Measurements from ENCODE around the gene CCDC92. TPM values are rescaled to one million over a fixed set of nuclear protein-coding genes. Genes with fewer than 3 reads are reported as not detected.

CCDC92 gene
- total and polyA plus RNA-seq, 10 of the 15 experiments (the other 5 are each of a cell fraction or from before 2014, with no cell fraction given), result 0.53 to 11.8 (median 4.2) TPM

DNA sequence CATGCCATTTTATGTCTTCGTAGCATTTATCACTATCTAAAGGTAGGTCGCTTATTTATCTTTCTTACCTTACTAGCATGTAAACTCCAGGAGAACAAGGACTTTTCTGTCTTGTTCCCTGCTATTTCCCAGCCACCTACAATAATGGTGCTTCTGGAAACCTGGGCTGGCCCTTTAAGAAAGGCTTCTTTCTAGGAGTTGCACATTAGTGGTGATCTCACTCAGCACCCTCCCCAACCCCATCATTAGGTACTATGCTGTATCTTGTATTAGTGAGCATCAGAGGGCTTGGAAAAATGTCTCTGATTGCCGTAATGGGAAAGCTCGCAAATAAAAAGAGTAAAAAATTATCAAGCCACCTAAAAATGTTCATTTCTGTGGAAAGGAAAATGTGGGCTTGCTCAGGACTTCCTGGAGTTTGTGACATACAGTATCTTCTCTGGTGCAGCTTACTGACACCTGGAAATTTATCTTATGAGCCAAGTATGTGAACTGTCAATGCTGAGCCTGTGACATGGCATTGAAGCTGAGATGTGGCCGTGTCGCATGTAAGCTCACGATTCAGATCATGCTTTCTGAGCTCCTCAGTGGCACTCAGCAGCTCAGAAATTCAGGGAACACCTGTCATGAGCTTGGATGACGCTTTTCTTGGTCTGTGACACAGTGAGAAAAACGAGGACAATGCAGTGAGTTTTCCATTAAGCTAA, 12.4 kb downstream of the CCDC92 start:
- Histone ChIP-seq H3K79me2 (ENCODE audit: control insufficient read depth, insufficient read depth, low read length) (no peaks in the 10 kb centered on the region), H3K4me2 (ENCODE audit: control insufficient read depth, insufficient read depth) (no peak overlapping the region), H2AFZ (ENCODE audit: control insufficient read depth, low read depth, low read length) (no peak overlapping the region), H4K20me1 (ENCODE audit: control insufficient read depth, insufficient read depth) (no peaks in the 10 kb centered on the region), H3K27me3 (replicated peaks in 1 of 2; ENCODE audit: control insufficient read depth in 2 of 2, insufficient read depth in 2 of 2, low read length in 1 of 2) (peaks cover 0 to 3% of the 10 kb centered on the region in 2 experiments; a peak in 2 of 4 replicates), H3K36me3 (ENCODE audit: control insufficient read depth in 2 of 2, insufficient read depth in 2 of 2, low read length in 1 of 2) (no peaks in the 10 kb centered on the region), H3K9me3 (replicated peaks; ENCODE audit: control insufficient read depth, insufficient read depth, low read length) (no peaks in the 10 kb centered on the region), H3K4me3 (no peak overlapping the region), H3K4me1 (ENCODE audit: control insufficient read depth, insufficient read depth, low read length) (no peaks in the 10 kb centered on the region), H3K9ac (ENCODE audit: control insufficient read depth, insufficient read depth, low read length) (no peak overlapping the region), H3K27ac (ENCODE audit: control insufficient read depth, insufficient read depth) (no peak overlapping the region)
- DNase-seq (ENCODE audit: low read depth, low spot score) (no peak), FAIRE-seq (no peak), ATAC-seq (no peak)
- ChIA-PET CTCF (interaction anchor here (2.4 kb wide), 1 partner anchor 55 kb away, joined by 6 read pairs; no protein-coding TSS in a partner anchor), RAD21 (ENCODE audit: unreplicated experiment) (no interaction called here), SMC1A (ENCODE audit: uncharacterized antibody, unreplicated experiment) (interaction anchor here (2.0 to 2.8 kb wide), 2 partner anchors 8 to 15 kb away, joined by 6 to 9 read pairs; no protein-coding TSS in a partner anchor), POLR2A (interaction anchor here (0.5 kb wide), 1 partner anchor 145 kb away, joined by 3 read pairs; no protein-coding TSS in a partner anchor)
- no TSS peak for BruUV-seq (replicated peaks)
- in situ Hi-C loops (cut with MboI) (no loop called here), intact Hi-C loops (cut with micrococcal nuclease; ENCODE audit: unreplicated experiment) (no loop called here)
- WGBS (ENCODE audit: insufficient coverage, insufficient replicate concordance, low lambda C conversion rate, missing lambda C conversion rate), result 74% methylated on average over 9 of the region's 9 CpGs
- TF ChIP-seq TBL1XR1 (IDR thresholded peaks at IDR 0.05; ENCODE audit: low read depth, low read length), result no peak
- no peak for TF ChIP-seq SUZ12 (IDR thresholded peaks at IDR 0.05; ENCODE audit: unreplicated experiment)
- no peak for TF ChIP-seq RB1 (IDR thresholded peaks at IDR 0.05; ENCODE audit: borderline replicate concordance)
- no peak for TF ChIP-seq NR2C1 (IDR thresholded peaks at IDR 0.05)
- TF ChIP-seq PAX8 (IDR thresholded peaks at IDR 0.05), result no peak
- no peak for TF ChIP-seq MTA3 (IDR thresholded peaks at IDR 0.05; ENCODE audit: borderline replicate concordance, low read length)
- no peak for TF ChIP-seq ZNF274 (IDR thresholded peaks at IDR 0.05; ENCODE audit: insufficient read depth, insufficient read length)
- TF ChIP-seq, protein P1, sequence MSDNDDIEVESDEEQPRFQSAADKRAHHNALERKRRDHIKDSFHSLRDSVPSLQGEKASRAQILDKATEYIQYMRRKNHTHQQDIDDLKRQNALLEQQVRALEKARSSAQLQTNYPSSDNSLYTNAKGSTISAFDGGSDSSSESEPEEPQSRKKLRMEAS (IDR thresholded peaks at IDR 0.05; ENCODE audit: low read depth, low read length), result no peak
- TF ChIP-seq, protein P2, sequence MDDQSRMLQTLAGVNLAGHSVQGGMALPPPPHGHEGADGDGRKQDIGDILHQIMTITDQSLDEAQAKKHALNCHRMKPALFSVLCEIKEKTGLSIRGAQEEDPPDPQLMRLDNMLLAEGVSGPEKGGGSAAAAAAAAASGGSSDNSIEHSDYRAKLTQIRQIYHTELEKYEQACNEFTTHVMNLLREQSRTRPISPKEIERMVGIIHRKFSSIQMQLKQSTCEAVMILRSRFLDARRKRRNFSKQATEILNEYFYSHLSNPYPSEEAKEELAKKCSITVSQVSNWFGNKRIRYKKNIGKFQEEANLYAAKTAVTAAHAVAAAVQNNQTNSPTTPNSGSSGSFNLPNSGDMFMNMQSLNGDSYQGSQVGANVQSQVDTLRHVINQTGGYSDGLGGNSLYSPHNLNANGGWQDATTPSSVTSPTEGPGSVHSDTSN (IDR thresholded peaks at IDR 0.05; ENCODE audit: insufficient replicate concordance, low read depth, low read length), result no peak
- TF ChIP-seq TCF7 (IDR thresholded peaks at IDR 0.05; ENCODE audit: borderline replicate concordance), result no peak

Measured in GM12878 (cell line).